CD4-positive, alpha-beta T cell treated with Interleukin-2 at 100 ng/mL for 4 hours (primary cell): ENCODE data around the gene DCST2.

Experiments used
- DNase-seq: peaks from one replicate; pipeline ENCODE4 v3.0.0-alpha.2; 2020; ENCODE audit warnings: low spot score

Gene DCST2

DNA sequence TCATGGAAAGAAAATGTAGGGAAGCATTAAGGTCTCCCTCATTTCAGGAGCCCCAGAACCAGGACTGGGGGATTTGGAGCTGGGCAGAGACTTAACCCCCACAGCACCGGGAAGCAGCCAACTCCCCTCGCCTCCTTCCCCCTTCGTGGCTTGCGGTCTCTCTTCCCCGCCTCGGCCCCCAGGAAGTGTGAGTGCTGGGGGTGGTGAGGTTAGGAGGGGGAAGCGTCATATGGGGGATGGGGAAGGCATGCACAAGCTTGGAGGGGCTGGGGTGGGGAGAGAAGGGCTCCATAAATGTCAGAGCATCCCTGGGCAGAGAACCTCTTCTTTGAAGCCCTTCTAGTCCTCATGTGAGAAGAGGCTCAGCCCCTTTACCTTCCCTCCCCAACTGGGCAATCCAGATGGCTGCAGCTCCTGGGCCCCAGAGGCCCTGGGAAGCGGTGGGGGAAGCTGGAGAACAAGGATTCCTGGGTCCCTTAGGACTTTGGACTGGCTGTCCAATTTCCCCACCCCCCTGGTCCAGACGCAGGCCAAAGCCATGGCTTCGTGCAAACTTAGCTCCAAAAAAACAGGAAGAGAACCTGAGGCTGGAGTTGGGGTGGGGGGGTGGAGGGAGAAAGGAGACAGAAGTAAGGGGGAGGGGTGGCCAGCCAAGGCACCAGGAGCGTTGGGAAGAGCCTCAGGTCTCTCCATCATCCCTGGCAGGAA, 23.2 kb downstream of the DCST2 start:
- DNase-seq = no peak

DNA sequence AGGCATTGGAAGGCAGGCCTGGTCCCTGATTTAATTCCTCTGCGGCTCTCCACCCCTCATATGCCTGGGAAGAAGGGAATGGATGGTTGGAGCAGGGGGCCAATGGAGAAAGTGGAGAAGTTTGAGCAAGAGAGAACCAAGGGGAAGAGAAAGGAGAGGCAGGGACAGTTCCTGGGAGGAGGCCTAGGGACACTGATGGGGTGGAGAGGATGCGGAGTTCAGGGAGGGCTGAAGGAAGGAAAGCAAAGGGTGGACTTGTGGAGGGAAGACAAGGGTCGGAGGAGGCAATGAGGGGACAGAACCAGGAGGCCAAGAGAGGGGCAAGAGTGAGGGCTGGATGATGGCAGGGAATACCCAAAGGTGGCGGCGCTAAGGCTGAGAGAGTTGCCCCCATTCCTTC, 23.8 kb downstream of the DCST2 start:
- no peak for DNase-seq

DNA sequence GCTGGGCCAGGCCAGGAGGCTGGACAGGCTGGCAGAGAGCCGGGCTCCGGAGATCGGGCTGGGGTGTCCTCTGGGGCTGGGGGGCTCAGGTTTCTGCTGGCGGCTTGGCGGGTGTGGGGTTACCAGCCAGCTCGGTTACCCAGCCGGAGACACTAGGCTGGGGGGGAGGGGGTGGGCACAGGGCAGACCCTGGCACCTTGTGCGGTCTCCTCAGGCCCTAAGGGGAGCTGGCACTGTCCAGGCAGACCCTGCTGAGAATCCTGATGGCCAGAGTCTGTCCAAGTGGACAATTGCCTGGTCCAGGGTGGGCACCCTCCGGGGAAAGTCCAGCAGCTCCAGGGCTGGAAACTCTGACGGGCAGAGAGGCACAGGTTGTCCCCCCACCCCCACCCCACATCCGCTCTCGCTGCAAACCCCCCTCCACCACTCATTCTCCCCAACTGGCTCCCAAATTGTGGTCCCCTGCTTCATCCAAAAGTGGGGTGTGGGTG, 24.3 kb downstream of the DCST2 start:
- no peak for DNase-seq

DNA sequence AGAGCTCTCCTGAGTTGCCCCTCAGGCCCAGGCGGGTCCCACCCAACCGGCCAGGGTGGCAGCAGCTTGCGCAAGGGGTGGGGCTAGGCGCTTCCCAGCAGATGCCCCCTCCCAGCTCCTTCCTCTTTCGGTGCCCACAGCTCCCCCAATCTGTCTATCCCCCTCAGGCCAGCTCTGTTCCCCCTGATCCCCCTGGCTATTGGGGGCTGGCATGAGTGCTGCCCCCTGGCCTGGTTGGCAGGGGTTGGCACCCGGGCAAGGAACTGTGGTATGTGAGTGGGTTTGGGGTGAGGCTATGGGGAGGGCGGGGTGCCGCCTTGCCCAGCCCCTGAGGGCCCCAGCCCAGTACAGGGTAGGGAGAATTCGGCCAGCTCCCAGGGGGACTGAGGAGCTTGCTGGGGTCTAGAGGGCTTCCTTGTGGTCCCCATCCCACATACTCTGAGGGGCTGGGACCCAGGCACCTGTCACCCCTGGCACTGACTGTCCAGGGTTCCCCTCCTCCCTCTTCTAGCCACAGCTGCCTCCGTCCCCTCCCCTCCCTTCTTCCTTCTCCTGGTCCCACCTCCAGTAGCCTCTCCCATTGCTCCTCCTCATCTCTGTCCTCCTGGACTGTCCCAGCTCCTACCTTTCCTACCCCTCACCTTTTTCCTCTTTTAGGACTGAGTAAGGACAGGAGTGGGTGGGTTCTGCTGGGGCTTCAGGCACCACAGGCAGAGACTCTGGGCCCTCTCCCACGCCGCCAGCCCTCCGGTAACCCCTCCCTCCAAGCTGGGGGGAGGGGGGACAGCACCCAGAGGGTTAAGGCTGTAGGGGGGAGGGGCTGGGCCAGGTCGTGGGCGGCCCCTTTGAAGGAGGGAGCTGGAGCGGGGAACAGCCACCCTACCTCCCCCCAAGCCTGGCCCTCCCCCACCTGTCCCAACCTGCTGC, 25.3 kb downstream of the DCST2 start:
- DNase-seq = no peak

DNA sequence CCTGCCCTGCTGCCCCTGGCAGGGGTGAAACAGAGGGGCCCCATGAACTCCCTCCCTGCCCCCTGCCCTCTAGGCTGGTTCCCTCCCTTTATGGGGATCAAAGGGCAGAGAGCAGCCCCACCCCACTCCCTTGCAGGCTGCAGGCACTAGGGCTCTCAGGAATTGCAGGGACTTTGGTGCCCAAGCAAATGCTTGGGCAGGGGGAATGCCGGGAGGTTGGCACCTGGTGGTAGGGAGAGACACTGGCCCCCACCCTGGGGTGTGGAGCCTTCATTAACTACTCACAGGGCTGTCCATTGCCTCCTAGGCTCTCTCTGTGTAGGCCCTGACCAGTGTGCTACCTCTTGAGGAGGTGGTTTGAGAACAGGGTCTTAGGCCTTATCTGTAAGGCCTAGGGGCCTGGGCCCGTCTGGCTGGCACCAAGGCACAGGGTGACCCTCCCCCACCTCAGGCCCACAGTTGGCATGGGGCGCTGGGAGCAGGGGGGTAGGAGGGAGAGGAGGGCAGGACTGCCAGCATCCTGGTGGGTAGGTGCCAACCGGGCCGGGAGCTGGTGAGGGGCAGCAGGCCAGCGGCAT, 26.2 kb downstream of the DCST2 start:
- no peak for DNase-seq

DNA sequence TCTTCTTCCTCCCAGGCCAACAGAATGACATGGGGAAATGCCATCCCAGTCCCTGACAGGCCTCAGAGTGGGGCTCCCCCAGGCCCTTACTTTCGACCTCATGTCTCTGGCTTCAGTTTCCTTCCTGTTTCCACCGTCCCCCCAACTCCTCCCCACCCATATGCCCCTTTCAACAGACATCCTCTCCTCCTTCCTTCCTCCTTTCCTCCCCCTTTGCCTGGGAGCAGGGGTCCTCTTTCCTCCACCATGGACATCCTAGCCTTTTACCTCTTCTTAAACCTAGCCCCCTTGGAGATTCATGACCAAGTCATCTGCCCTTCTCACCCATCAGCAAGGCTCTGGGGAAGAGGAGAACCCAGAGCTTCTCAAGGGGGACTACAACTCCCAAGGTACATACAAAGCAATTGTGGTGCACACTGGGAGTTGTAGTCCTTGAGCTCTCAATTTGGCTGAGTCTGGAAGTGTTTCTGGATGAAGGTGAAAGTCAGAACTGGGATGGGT, 26.9 kb downstream of the DCST2 start:
- DNase-seq = peak; percentile 52

DNA sequence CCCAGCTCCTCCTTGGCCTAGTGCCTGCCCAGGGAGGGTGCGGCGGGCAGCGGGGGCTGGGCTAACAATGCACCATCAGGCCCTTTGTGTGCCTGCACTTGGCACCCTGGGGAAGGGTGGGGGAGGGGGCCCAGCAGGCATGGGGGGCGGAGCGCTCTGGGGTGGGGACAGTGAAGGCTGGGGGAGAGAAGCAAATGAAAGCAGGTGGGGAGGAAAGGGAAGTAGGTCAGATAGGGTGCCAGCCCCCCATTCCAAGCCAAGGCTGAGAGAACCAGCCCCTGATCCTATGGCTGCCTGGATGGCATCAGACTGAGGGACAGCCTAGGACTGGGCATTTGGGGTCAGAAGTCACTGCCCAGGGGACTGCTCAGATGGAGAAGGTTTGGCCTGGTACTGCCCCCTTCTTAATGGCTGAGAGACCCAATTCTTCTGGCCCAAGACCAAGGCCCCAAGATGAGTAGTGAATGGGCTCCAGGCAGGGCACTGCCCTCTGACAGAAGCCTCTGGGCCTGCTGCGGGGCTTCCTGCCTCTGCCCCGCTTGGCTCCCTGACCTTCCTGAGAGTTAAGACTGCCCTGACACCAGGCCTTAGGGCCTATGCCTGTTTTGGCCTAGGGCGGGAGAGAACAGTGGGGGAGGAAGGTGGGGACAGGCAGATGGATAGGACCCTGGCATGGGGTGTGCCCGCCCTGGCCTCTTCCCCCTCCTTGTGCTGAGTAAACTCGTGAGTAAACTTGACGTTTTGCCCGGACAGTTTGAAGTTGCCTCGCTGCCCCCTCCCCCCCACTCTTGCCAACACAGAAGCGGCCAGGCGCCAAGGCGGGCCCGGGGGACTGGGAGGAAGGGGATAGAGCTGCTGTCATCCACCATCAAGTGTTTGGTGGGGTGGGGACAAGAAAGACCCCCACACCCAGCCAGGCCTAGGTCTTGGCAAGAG, 28.2 kb downstream of the DCST2 start:
- DNase-seq = no peak

DNA sequence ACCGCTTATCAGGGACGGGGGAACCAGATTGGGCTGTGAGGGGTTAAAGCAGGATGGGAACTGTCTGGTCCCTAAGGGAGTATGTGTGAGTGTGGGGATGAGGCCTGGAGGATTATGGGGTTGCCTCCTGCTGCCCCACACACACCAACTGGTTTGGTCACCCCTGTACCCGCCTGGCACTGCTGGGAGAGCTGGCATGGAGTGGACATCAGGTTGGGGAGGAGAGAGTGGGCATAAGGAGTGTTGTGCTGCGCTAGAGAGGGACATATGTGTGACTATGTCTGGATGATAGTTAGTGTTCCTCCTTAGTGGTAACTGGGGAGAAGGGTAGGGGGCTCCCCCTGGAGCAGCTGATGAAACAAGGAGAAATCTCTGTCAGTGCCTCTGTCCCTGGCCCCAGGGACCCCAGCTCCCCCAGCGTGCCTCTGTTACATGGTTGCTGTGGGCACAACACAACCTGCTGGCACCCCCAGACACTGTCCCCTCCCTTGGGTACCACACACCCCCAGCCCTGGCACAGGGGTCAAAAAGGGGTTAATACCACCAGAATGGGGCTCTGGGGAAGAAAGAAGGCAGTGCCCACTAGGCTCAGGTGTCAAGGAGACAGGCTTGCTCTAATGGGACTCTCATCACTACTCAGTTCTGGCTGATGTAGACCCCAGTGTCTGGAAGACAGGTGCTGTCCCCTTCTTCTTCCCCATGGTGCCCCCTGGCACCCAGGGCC, 29.1 kb downstream of the DCST2 start:
- no peak for DNase-seq

DNA sequence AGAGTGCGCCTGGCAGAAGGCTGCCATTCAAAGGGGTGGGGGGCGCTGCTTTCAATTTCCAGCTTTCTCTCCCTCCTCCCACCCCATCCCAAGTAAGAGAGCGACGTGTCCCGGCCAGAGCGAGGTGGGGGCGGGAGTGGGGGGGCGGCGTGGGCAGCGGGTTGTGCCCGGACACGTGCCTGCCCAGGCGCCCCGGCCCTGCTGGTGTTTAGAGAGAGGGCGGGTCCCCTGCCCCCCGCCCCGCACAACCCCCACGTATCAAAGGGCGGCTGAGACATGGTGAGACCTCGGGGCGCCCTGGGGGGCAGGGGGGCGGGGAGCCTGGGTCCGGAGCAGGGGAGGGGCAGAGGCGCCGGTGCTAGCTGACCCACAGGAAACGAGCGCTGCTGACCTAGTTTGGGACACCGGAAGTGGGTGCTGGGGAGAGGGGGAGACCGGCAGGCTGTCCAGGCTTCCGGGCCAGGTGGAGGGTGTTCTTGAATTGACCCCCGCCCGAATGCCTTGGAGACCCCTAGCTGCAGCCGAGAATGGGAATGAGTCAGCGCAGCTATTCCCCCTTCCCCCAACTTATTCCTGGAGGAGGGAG, 29.7 kb downstream of the DCST2 start:
- DNase-seq = no peak

DNA sequence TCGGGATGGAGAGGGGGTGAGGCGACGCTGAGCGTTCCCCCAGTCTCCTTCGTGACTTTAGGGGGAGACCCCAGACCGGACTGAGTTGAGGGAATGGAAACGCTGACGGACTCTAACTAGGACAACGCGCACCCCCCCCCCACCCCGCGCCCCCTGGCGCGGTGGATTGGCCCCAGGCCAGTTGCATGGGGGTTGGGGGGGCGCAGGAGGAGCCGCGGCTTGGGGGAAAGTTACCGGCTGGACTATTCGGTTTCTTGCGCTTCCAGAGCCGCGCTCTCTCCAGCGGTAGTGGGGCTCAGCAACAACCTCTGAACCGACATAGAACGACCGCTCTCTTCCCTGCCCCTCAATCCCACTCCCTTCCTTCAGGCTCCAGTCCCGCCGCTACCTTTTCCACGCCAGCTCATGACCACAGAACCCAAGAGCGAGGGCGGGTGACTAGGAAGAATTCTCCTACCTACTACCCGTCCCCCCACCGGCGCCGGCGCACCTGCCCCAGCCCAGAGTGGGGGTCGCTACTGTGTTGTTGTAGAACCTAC, 30.3 kb downstream of the DCST2 start:
- no peak for DNase-seq

DNA sequence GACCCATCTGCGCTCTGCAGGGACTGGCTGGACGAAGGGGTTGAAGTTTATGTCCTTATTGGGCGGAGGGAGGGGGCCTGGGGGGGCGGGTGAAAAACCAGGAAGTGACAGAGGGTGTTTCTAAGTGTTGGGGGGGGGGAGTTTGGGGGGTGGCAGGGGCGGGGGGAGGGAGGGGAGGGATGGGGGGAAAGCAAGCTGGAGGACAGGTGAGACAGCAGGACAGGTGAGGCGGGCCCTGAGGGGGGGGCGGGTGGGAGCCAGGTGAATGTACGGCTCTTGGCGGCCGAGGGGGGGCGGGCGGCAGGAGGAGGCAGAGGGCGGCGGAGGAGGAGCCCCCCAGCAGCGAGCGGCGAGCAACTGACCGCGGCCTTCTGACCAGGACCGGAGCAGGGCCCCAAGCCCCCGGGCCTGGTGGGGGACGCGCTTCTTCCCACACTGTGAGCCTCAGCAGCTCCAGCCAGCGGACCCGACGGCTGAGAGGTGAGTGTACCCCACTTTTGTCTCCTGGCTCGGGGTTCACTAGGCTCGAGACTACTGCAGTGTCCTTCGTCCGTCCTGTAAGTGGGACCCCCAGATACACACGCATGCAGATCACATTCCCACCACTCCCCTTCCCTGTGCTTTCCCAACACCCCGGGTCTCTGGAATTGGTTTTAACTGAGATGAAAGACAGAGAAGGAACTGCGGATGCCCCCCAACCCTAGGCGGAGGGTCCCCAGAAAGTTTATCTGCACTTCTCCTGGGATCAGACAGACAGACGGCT, 30.9 kb downstream of the DCST2 start, which contains the start of gene ZBTB7B:
TSS of gene ZBTB7B (plus strand) at position 339 of the 763 bp plus-strand sequence. CDS start 11,859 bp downstream, outside the sequence.
- no peak for DNase-seq

DNA sequence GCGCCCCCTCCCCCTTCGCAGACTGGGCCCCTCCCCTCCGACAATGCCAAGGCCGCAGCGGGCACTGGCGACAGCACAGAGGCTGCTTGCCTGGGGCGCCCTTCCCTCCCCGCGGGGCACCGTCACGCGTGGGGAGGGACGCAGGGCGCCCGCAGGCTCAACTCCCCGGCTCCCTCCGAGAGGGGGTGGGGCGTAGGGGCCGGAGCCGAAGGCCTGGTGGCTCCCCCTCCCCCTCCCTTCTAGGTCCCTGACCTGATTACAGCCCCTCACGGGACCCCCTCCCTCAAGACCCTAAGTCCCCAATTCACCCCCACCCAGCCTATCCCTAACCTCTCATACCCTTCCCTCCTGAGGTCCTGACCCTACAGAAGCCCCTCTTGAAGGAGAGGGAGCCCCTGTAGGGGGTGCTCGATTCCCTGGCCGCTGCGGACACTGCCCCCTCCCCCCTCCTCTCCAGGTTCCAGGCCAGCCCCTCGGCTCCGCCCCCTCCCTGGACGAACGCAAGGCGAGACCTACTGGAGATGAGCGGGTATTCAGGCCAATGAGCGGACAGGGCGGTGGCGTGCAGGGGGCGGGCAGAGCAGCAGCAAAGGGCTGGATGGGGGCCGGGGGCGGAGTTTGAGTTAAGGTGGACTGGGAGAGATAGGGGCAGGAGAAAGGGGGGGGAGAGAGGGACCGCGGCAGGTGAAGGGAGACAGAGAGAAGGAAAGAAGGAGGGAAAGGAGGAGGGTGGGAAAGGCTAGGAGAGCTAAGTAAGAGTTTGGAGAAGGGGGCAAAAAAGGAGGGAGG, 31.7 kb downstream of the DCST2 start:
- peak; percentile 98 for DNase-seq

DNA sequence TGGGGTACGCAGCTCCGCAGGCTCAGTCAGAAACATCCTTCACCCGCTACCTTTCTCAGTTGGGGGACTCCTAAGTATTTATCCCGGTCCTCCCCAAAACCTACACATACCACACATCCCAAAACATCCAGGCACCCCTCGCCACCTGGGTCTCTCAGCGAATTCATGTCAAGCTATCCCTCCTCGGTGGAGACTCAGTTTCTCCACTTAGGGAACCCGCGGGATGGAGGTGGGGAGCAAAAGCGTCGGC, 32.2 kb downstream of the DCST2 start:
- no peak for DNase-seq

DNA sequence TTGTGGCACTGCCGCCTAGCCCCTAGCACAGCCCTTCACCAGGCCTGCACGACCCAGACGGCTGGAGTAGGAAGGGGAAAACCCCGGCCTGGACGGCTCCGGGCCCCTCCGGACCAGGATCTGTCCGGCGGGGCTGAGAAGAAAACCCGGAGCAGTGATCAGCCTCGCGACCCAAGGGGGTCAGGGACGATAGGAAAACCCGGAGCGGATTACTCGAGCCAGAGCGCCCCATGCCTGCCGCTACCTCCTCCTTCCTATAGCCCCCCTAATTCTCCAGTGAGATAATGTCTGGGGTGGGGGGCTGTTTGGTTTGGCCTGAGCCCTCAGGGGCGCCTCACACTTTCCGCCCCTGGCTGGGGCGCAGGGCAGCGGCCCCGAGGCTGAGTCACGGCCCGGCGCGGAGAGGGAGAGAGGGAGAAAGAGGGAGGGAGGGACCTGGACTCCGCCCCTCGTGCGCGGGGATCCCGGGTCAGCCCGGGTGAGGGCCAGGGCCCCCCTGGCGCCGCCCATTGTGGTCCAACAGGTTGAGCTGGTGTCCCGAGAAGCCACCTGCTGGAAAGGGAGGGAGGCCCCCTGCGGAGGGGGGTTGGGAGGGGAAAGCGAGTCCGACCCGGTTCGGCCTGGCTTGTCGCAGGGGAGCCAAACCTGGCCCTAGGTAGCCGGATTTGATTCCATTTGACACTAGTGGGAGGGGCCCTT, 32.7 kb downstream of the DCST2 start:
- DNase-seq = peak; percentile 74

DNA sequence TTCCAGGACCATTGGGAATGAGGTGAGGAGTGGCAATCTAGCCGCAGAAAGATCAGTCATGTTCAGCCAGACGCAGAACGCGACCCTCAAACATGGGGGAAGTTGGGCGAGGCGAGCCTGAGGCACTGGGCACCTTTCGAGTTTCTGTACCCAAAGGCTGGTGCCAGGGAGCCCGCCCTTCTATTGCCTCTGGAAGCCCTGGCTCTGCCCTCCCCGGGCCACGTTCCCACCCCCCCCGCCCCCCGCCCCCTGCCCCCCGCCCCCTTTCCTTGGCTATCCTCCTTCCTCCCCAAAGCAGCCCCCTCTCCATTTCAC, 33.2 kb downstream of the DCST2 start:
- DNase-seq = no peak

DNA sequence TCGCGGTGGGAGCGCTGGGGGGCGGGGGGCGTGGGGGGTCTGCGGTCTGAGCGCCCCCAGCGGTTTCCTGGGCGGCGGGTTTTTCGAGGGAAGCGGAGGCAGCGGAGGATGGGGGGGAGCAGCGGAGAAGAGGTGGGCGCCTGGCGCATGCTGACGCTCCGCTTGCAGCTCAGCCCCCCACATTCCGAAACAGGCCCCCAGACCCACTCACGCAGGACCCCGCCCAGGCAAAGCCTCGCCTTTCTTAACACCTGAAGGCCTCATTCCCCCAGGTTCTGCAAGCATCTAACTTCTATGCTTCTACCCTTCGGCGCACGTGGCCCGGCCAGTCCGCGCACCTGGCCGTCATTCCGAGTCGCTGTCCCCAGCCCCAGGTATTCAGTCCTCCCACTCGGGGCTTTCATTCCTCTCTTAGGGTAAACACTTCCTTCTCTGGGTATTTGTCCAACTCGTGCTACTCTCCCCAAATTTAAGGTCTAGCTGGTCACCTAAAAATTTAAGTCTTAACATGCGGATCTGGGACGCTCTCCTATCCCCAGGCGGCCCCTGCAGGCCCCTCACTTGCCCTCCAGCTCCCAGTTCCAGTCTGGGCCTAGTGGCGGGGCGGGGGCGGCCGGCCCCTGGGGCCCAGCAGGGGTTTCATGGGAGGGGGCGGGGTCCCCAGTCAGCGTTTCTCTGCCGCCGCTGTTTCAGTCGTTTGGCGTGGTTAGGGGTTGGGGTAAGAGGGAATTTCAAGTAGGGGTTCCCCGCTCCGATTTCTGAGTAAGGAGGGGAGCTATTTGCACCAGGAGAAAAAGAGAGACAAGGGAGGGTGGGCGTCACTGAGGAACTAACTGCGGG, 33.8 kb downstream of the DCST2 start:
- DNase-seq = peak; percentile 43

DNA sequence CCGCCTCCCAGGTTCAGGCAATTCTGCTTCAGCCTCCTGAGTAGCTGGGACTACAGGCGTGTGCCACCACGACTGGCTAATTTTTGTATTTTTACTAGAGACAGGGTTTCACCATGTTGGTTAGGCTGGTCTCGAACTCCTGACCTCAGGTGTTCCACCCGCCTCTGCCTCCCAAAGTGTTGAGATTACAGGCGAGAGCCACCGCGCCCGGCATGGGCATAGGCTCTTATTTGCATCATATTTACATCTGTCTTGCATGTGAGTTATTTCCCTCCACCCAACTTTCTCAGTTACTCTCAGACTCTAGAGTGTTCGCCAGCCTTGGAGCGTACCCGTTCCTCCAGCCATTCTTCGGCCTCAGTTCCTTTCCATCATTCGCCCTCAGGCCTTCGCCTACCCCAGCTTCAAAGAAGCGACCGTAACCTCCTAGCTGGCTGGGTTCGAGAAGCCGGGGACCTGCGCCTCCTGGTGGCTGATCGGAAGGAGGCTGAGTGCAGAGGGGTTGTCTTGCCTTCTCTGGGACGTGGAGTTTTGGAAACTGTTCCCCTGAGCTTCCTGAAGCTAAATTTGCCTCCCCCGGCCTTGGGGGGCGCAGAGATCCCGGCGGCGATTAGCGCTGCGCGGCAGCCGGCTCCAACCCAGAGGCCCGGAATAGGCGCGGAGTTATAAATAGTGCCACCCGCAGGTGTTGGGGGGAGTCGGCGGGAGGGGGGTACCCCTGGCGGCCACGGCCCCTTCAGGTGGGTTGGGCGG, 34.6 kb downstream of the DCST2 start:
- peak; percentile 74 for DNase-seq
